Dendritic cell treated with granulocyte-macrophage colony-stimulating factor and Interleukin-4, amounts not matched to agents 40 ng/mL and 50 ng/mL, for 4 days (primary cell): ENCODE data around the gene EPN1.
A peak's percentile ranks its signal among the peaks of the same experiment; 100 is the strongest.

ENCODE experiments used
- H3K27ac Mint-ChIP-seq: one replicate; pipeline ENCODE4 v1.8.0; 2022; ENCODE audit warnings: mild to moderate bottlenecking, mixed read lengths
- H3K27me3 Mint-ChIP-seq: one replicate; pipeline ENCODE4 v1.8.0; 2022; ENCODE audit warnings: mild to moderate bottlenecking, mixed read lengths
- H3K36me3 Mint-ChIP-seq: one replicate; pipeline ENCODE4 v1.8.0; 2022; ENCODE audit warnings: low read depth, mixed read lengths
- H3K4me1 Mint-ChIP-seq: one replicate; pipeline ENCODE4 v1.8.0; 2022; ENCODE audit warnings: low read depth, mixed read lengths
- H3K4me3 Mint-ChIP-seq: one replicate; pipeline ENCODE4 v1.8.0; 2022; ENCODE audit warnings: mild to moderate bottlenecking, moderate library complexity, mixed read lengths
- H3K9me3 Mint-ChIP-seq: one replicate; pipeline ENCODE4 v1.8.0; 2022; ENCODE audit warnings: mixed read lengths
- intact Hi-C: fragments of 100-400 bp; cut with micrococcal nuclease; formaldehyde crosslinking; loops from one replicate; pipeline ENCODE4 v1.15.0; 2022

Gene EPN1

GRCh38 chr19:55694241-55694655, 19.2 kb downstream of the EPN1 start:
- Mint-ChIP-seq H3K27ac (no peak overlapping the region), H3K4me1 (peaks cover 2% of the 10 kb centered on the region)

GRCh38 chr19:55694656-55695491, 19.8 kb downstream of the EPN1 start:
- Mint-ChIP-seq H3K36me3 (peaks cover 100% of the 10 kb centered on the region), H3K27me3 (no peaks in the 10 kb centered on the region), H3K9me3 (no peaks in the 10 kb centered on the region), H3K4me3 (no peak overlapping the region), H3K27ac (no peak overlapping the region), H3K4me1 (no peaks in the 10 kb centered on the region)
- intact Hi-C loops, result no loop called here

More at GRCh38 chr19:55694241-55694655, 19.2 kb downstream of the EPN1 start:
- peaks cover 100% of the 10 kb centered on the region for H3K36me3 Mint-ChIP-seq
- no peaks in the 10 kb centered on the region for H3K9me3 Mint-ChIP-seq
- intact Hi-C loops, result no loop called here
- H3K27me3 Mint-ChIP-seq, result no peaks in the 10 kb centered on the region
- H3K4me3 Mint-ChIP-seq, result no peak overlapping the region

- H3K4me1 Mint-ChIP-seq, result no peaks in the 10 kb centered on the region
Measured at GRCh38 chr19:55695511-55696290, 20.7 kb downstream of the EPN1 start.

GRCh38 chr19:55696301-55697068, 21.5 kb downstream of the EPN1 start:
- no peaks in the 10 kb centered on the region for H3K9me3 Mint-ChIP-seq
- H3K27me3 Mint-ChIP-seq, result no peaks in the 10 kb centered on the region
- H3K4me3 Mint-ChIP-seq, result no peak overlapping the region
- H3K4me1 Mint-ChIP-seq, result no peaks in the 10 kb centered on the region
- H3K36me3 Mint-ChIP-seq, result peaks cover 99% of the 10 kb centered on the region
- intact Hi-C loops, result no loop called here
- peak overlapping the region; percentile 31 for H3K27ac Mint-ChIP-seq

More at GRCh38 chr19:55695511-55696290, 20.7 kb downstream of the EPN1 start:
- H3K27me3 Mint-ChIP-seq, result no peaks in the 10 kb centered on the region
- no peaks in the 10 kb centered on the region for H3K9me3 Mint-ChIP-seq
- peak overlapping the region; percentile 31 for H3K27ac Mint-ChIP-seq
- intact Hi-C loops, result no loop called here
- no peak overlapping the region for H3K4me3 Mint-ChIP-seq
- H3K36me3 Mint-ChIP-seq, result peaks cover 100% of the 10 kb centered on the region

GRCh38 chr19:55697069-55697440, 22.0 kb downstream of the EPN1 start:
- H3K27me3 Mint-ChIP-seq, result no peaks in the 10 kb centered on the region
- no peak overlapping the region for H3K4me3 Mint-ChIP-seq
- H3K4me1 Mint-ChIP-seq, result no peaks in the 10 kb centered on the region
- intact Hi-C loops, result no loop called here
- H3K36me3 Mint-ChIP-seq, result peaks cover 99% of the 10 kb centered on the region
- no peaks in the 10 kb centered on the region for H3K9me3 Mint-ChIP-seq
- peak overlapping the region; percentile 31 for H3K27ac Mint-ChIP-seq

- Mint-ChIP-seq H3K36me3 (peaks cover 99% of the 10 kb centered on the region), H3K9me3 (no peaks in the 10 kb centered on the region), H3K27ac (peak overlapping the region; percentile 52), H3K4me3 (no peak overlapping the region), H3K27me3 (no peaks in the 10 kb centered on the region), H3K4me1 (no peaks in the 10 kb centered on the region)
- intact Hi-C loops, result no loop called here
Measured at GRCh38 chr19:55697698-55698097, 22.7 kb downstream of the EPN1 start.

GRCh38 chr19:55698256-55698655, 23.2 kb downstream of the EPN1 start:
- Mint-ChIP-seq H3K36me3 (peaks cover 99% of the 10 kb centered on the region), H3K4me3 (no peak overlapping the region), H3K9me3 (peaks cover 3% of the 10 kb centered on the region), H3K27me3 (no peaks in the 10 kb centered on the region), H3K27ac (no peak overlapping the region), H3K4me1 (no peaks in the 10 kb centered on the region)
- intact Hi-C loops, result no loop called here

- peaks cover 99% of the 10 kb centered on the region for H3K36me3 Mint-ChIP-seq
- intact Hi-C loops, result no loop called here
- H3K9me3 Mint-ChIP-seq, result peaks cover 12% of the 10 kb centered on the region
- H3K27ac Mint-ChIP-seq, result no peak overlapping the region
- H3K4me1 Mint-ChIP-seq, result no peaks in the 10 kb centered on the region
- no peak overlapping the region for H3K4me3 Mint-ChIP-seq
- no peaks in the 10 kb centered on the region for H3K27me3 Mint-ChIP-seq
Measured at GRCh38 chr19:55699221-55699620, 24.2 kb downstream of the EPN1 start.

GRCh38 chr19:55700813-55701212, 25.8 kb downstream of the EPN1 start:
- Mint-ChIP-seq H3K27ac (no peak overlapping the region), H3K4me3 (no peak overlapping the region), H3K9me3 (peaks cover 12% of the 10 kb centered on the region), H3K36me3 (peaks cover 90% of the 10 kb centered on the region), H3K4me1 (no peaks in the 10 kb centered on the region), H3K27me3 (no peaks in the 10 kb centered on the region)
- intact Hi-C loops, result loop anchor here (10.0 kb wide), 1 partner anchor 104 kb away; no protein-coding TSS in a partner anchor

- Mint-ChIP-seq H3K4me3 (no peak overlapping the region), H3K9me3 (peaks cover 12% of the 10 kb centered on the region), H3K27me3 (peaks cover 3% of the 10 kb centered on the region), H3K27ac (no peak overlapping the region), H3K36me3 (peaks cover 77% of the 10 kb centered on the region), H3K4me1 (no peaks in the 10 kb centered on the region)
- intact Hi-C loops, result loop anchor here (10.0 kb wide), 1 partner anchor 103 kb away; no protein-coding TSS in a partner anchor
Measured at GRCh38 chr19:55702131-55702627, 27.2 kb downstream of the EPN1 start.

- intact Hi-C loops, result loop anchor here (10.0 kb wide), 1 partner anchor 101 kb away; no protein-coding TSS in a partner anchor
- Mint-ChIP-seq H3K9me3 (peaks cover 12% of the 10 kb centered on the region), H3K4me1 (no peaks in the 10 kb centered on the region), H3K27me3 (peaks cover 9% of the 10 kb centered on the region), H3K4me3 (no peak overlapping the region), H3K27ac (no peak overlapping the region), H3K36me3 (peaks cover 60% of the 10 kb centered on the region)
Measured at GRCh38 chr19:55703790-55704215, 28.8 kb downstream of the EPN1 start.

- Mint-ChIP-seq H3K36me3 (peaks cover 52% of the 10 kb centered on the region), H3K9me3 (peaks cover 12% of the 10 kb centered on the region), H3K27ac (no peak overlapping the region), H3K4me3 (no peak overlapping the region), H3K4me1 (no peaks in the 10 kb centered on the region), H3K27me3 (peaks cover 9% of the 10 kb centered on the region)
- intact Hi-C loops, result loop anchor here (10.0 kb wide), 1 partner anchor 100 kb away; no protein-coding TSS in a partner anchor
Measured at GRCh38 chr19:55704494-55705245, 29.6 kb downstream of the EPN1 start.

GRCh38 chr19:55705972-55706371, 30.9 kb downstream of the EPN1 start:
- Mint-ChIP-seq H3K27ac (no peak overlapping the region), H3K4me3 (no peak overlapping the region), H3K9me3 (peaks cover 12% of the 10 kb centered on the region), H3K27me3 (peaks cover 13% of the 10 kb centered on the region), H3K36me3 (peaks cover 39% of the 10 kb centered on the region), H3K4me1 (no peaks in the 10 kb centered on the region)
- intact Hi-C loops, result loop anchor here (10.0 kb wide), 1 partner anchor 99 kb away; no protein-coding TSS in a partner anchor
